COLO668 (cell line): ENCODE measurements around the gene ZFP92.
"Not testable (repeated sequence)": the region's sequence is repeated elsewhere in the genome, so short reads cannot be mapped to it uniquely, and the experiment has no call there.

Experiments
- DNase-seq: peaks from one replicate; lab custom pipeline; 2025; ENCODE audit not compliant: unreplicated experiment; lab: John Stamatoyannopoulos, UW

Gene ZFP92

DNA sequence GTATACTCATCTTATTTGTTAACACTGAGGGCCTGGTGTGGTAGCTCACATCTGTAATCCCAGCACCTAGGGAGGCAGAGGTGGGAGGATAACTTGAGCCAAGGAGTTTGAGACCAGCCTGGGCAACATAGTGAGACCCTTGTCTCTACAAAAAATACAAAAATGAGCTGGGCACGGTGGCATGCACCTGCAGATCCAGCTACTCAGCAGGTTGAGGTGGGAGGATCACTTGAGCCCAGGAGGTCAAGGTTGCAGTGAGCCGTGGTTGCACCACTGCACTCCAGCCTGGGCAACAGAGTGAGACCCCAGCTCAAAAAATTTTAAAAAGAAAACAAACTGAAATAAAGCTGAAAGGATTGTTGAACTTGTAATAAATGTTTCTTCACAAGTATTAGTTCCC is 26.3 kb upstream of the ZFP92 start:
- not testable (repeated sequence) for DNase-seq

DNA sequence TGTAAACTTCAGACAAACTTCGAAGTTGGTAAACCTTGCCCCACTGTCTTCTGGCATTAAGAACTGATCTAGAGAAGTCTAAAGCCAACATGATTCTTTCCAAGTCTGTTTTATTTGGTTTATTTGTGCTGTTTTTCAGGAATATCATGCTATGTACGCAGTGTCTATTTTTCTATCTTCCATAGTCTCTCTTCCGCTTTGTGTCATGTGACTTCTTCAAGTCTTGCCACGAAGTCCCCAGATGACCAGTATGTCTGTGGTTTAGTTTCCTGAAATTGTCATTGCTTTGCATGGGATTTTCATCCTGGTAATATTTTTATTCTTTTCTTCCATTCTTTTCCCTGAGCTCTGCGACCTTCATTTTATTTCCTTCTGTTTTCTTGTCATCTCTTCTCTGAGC is 25.2 kb upstream of the ZFP92 start:
- DNase-seq = no peak

DNA sequence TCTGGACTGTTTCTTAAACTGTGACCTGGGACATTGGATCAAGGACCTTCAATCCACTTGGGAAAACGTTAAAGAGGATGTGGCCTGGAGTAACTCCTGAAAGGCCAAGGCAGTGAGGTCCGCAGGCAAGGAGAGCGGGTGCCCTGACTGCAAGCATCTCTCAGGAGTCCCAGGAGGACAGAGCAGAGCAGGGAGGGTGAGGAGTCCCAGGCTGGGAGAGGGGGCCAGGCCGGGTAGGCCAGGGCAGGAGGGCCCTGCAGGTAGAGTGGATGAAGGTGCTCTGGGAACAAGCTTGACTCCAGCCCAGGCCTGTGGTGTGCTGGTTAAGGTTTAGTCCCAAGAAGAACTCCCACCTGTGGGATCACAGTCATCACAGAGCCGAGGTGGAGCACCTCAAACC is 23.9 kb upstream of the ZFP92 start:
- DNase-seq = no peak

DNA sequence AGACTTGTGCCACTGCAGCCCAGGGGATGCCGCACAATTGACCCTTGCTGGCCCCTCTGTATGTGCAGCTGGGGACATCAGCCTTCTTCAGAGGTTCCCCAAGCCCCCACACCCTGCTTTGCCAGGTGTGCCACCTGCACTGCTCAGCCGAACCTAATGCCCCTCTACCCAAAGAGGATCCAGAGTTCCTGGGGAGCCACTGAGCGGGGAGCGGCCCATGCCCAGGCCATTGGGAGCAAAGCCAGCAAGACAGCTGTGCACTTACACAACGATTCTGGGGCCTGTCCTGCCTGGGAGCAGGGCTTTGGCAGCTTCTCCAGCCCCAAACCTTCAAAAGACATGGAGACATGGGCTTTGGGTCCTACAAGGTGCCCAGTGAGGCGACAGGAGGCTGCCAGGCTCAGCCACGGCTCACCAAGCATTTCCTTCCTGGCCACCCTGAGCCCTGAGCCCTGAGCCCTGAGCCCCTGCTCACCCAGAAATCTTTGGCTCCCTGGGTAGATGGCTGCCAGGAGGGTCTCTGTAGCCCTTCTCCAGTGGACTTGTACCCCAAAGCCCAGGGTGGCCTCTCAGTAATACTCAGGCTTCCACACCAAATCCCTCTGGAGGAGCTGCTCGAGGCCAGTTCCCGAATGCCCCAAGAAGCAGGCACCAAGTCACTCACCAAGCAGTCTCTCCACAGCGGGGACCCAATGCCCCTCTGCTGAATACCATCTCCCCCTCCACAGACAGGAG is 23.1 kb upstream of the ZFP92 start:
- no peak for DNase-seq

DNA sequence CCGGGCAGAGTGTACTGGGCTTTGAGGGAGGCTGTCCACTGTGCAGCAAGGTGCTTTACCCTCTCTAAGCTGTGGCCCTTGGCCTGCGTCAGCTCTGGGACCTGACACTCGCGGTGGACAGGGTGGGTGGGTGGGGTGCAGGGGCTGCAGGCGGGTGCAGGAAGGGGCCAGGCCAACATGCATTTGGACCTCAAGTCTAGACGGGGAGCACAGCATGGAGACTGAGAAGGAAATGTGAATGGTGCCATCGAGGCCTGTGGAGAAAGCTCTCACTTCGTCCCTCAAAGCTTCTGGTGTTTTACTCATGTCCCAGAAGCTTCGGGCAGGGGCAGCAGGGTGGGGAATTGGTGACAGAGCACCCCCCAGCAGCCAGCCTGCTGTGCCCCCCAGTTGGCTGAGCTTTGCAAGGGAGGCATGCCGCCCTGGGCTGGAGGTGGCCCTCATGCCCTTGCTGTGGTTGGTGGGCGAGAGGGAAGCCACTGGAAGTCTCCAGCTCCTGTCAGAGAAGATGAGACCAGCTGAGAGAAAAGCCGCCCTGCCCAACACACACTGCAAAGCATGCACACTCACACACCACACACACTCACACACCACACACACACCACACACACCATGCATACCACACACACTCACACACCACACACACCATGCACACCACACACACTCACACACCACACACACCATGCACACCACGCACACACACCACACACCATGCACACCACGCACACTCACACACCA is 22.4 kb upstream of the ZFP92 start:
- no peak for DNase-seq

DNA sequence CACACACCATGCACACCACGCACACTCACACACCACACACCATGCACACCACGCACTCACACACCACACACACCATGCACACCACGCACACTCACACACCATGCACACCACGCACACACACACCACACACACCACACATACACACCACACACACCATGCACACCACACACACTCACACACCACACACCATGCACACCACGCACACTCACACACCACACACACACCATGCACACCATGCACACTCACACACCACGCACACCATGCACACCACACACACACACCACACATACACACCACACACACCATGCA is 21.9 kb upstream of the ZFP92 start:
- DNase-seq = not testable (repeated sequence)

DNA sequence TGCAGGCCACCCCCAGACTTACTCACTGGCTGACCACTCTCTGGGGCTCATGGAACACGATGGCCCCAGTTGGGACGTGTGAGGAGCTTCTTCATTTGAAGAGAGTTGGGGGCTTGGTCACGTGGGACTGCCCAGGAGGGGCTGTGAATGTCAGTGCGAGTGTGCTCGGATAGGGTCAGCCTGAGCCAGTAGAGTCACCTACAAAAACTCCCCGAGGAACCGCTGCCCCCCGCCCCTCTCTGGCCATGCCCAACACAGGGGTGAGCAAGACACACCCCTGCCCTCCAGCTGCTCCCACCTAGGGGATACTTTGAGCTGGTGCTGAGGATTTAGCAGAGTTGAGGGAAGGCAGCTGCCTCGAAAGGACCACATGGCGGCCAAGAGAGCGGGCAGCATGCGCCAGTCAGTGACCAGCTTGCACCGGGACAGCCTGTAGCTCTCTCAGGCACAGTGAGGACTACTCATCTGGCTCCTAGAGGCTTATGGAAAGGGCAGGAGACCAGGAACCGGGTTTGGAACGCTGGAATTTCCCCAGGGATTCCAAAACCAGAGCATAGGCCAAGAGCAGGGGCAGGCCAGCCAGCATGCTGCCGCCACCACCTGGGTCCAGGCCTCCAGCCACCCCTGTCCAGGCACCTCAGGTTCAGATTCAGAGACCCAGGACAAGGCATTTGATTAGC is 18.5 kb upstream of the ZFP92 start:
- DNase-seq = no peak

DNA sequence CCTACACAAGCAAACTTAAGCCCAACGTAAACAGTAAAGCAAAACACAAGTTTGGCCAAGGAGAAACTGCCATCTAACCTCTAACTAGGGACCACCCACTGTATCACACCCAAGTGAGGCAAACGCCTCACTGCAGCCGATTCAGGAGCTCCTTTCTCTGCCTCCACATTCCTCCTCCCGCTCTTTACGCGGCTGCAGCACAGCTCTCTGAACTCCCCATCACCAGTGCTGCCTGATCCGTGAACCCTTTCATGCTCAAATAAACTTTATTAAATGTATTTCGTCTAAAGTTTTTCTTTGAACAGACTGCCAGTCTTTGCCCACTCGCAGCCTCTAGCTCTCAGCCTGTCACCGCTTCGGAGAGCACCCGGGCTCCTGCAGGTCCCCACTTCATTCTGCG is 16.7 kb upstream of the ZFP92 start:
- no peak for DNase-seq

DNA sequence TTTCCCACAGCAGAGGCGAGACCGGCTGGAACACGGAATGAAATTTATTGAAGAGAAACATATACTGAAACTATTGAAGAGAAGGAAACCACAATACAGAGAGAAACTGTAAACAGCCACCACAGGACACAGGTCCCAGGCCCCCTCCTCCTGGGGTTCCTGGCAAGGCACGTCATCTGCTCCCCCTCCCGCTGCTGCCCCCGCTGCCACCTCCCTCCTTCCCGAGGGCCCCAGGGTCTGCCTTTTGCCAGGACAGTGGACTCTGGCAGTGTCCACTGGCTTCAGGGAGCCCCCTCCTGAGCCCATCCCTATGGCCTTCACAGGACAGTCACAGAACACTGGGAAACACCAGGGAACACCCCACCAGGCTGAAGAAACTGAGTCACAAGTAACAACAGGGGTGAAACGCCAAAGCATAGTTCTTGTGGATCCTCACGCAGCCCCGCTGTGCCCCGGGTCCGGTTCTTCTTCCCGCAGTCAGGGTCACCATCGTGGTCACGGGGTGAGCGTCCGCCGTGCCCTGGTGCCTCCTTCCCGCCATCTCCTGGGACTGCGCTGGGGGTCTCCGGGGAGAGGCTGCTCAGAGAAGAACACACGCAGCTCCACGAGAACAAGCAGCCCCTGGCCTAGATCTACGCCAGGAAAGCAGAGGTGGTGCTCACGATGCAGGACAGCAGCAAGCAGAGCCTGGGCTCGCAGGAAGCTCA is 15.5 kb upstream of the ZFP92 start:
- no peak for DNase-seq

DNA sequence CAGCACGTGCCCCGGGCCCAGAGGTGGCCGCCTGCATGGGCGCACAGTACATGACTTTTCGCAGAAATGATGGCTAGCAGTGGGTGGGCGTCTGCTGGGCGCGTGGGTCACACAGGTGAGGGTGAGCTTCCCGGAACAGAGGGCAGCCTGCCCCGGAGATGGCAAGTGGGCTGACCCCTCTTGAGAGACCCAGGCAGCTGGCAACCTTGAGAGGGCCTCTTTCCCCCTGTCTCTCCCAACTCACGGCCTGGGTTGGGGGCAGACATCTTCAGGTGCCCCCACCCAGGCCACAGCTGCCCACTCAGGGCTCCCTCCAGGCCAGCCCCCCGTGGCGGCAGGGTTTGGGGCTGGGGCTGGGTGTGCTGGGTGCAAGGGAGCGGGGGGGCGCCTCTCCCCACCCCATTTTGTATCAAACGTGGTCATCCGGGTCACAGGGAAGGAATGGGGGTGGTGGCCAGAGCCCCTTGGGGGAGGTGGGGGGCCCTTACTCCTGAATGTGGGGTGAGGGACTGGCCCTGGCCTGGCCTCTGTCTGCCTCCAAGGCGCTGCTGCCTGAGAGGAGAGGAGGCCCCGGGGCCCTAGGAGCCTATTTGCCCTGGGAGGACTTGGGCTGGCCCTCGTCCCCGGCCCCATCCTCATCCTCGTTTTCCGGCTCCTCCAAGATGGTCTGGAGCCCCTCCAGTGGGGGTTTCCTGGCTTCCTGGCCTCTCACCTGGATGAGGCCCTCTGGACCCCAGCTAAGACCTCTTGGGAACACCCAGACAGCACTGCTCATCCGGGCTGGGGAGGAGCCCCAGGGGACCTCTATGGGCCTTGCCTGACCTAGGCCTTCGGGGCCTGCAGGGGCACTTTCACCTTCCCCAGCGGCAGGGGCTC is 14.7 kb upstream of the ZFP92 start:
- no peak for DNase-seq

DNA sequence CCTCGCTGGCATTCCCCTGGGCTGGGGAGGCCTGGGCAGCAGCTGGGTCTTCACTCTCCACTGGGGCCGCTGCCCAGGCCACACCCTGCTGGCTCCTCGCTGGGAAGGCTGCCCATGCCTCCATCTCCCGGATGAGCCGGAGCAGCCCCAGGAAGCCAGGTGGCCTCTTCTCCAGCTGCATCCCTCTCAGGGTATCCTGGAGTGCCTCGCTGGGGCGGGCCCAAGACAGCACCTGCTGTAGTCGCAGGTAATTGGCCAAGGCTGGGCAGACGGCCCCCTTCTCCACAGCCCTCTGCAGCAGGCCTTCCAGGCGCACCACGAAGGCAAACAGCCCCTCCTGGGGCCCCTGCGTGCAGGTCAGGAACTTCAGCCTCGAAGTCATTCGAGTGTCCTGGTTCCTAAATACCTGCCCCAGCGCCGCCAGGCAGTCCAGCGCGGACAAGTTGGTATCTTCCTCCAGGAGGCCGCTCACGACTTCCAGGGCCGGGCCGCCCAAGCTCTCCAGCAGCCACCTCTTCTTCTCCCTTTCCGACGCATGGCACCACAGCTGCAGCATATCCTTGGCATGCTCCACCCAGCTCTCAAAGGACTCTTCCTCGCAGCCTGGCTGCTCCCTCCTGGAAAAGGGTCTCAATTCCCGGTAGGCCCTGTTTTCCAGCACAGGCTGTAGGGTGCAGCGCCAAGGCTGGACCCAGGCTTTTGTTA is 13.9 kb upstream of the ZFP92 start:
- DNase-seq = peak; percentile 79

DNA sequence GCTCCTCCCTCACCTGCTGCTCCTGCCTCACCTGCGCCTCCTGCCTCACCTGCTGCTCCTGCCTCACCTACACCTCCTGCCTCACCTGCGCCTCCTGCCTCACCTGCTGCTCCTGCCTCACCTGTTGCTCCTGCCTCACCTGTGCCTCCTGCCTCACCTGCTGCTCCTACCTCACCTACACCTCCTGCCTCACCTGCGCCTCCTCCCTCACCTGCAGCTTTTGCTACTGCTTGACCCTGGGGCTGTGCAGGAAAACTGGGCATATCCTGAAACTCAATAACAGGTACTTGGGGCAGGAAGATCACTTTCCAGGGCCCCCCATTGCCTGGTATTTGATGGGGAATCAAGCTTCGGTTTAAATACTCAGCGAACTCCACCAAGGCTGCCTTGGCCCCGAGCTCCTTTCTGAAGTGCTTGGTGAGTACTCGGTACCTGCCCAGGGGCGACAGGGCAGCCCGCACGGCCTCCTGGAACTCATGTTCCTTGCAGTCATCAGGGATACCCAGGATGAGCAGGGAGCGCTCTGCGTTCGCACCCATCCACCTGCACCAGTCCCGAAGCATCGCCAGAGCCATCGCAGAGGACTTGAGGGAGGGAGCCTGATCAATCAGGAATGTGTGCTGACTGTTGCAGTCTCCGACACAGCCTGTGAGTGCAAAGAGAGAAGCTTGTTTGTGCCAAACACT is 12.9 kb upstream of the ZFP92 start:
- peak; percentile 24 for DNase-seq

DNA sequence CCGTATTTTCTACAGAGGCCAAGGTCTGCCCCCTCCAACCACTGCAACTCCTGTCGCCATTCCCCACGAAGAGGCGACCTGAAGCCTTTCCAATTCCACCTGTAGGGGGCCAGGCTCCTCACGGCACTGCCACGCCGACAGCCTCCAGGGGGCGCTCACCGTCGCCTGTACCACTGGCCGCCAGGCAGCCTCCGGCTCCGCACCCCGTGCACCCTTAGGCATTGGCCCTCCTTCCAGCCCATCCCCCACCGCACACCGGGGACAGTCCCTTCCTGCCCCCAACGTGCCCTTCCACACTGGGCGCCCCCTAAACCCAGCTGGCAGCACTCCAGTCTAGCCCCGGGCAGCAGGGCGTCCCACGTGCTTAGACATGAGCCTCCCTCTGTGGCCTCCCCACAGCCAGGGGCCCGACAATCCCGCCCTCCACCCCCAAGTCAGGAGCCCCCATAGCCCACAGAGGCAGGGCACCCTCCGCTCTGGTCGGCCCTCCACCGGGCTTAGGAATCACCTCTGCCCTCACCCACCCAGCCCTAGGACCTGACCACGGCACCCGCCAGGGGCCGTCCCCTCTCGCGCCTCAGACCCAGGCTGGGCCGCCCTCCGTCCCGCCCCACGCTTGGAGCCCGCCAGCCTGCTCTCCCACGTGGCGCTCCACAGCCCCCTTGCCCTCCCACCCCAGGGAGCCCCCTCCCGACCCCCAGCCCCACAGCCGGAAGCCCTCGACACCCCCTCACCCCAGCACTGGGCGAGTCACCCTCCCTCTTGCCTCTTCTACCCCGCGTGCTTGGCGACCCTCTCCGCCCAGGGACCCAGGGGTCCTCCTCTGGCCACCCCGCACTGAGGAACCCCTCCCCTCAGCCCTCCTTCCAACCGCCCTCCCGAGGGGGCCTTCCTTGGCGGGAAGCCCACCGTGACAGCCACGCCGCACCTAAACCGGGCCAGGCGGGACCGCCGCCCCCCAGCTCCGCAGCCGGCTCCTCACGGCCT is 10.8 kb upstream of the ZFP92 start:
- DNase-seq = peak; percentile 18

DNA sequence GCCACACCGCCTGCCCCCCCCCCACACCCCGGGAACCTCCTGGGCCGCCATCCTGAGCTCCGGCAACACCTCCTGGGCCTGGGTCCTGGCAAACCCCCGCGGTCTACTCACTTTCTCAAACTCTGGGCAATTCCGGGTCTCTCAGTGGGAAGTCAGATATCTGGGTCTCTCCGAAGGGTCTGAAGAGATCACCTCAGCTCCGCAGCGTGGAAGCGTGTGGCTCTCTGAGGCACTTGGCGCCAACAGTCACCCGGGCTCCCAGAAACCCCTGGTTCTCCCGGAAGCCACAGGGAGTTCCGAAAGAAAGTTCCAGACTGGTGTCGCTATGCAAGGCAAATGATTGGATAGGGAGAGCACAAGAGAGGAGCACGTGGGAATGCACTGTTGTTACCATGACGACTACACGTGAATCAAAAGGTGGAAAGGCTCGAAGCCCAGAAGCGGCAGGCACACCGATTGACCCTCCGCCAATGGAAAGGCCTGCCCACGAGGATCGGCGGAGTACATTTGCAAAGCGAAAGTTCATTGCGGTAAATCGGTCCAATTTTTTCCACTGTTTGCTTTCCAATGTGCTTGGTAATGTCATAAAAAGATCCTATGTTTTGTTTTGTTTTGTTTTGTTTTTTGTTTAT is 10.0 kb upstream of the ZFP92 start, which contains the start of gene PNMA6E:
Gene PNMA6E, minus strand, starts transcription at position 218 of the 632 bp plus-strand sequence. CDS start 2,501 bp downstream, outside the sequence.
- no peak for DNase-seq

DNA sequence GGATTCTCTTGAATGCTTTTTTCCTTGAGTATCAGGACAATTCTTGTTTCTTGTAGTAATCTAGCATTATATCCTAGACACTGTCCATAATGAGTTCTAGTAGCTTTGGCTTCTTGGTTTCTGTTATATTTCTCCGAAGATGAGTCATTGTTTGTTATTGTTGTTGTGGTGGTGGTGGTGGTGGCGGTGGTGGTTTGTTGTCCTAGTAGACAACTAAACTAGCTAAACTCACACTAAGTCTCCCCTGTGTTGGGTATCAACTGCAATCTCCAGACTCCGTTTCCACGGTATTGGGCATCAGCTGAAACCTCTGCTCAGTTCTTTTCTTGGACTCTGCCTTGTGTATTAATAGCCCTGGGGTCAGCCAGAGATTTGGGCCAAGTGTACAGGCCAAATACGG is 6.9 kb upstream of the ZFP92 start:
- DNase-seq = not testable (repeated sequence)

DNA sequence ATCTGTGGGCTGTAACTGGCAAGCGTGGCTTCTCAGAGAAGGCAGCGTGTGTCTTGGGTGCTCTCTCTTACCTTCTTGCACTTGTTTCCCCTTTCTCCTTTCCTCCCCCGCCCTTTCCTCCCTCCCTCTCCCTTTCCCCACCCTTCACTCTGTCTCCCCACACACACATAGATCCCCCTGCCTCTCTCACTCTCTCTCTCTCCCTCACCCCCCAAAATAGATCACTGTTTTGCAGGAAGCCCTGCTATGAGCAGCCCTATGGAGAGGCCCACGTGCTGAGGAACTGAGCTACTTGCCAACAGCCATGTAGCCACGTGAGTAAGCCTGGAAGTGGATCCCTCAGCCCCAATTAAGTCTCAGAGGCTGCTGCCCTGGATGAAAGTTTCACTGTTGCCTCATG is 5.8 kb upstream of the ZFP92 start:
- no peak for DNase-seq

DNA sequence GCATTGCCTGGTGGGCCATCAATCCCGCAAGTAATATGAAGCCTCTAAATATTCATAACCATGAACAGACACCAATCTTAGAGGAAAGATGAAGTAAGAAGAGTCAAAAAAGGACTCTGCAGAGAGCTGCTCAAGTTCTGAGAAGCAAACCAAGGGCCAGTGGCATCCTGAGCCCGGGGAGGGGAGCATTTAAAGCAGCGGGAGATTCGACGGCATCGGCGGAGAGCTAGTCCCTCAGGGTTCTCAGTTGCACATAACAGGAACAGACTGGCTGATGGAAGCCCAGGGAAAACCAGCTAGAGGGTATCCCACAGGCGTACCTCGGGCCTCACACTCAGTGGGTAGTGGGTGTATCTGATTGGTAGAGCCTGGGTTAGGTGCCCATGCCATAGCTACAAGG is 5.3 kb upstream of the ZFP92 start:
- no peak for DNase-seq

DNA sequence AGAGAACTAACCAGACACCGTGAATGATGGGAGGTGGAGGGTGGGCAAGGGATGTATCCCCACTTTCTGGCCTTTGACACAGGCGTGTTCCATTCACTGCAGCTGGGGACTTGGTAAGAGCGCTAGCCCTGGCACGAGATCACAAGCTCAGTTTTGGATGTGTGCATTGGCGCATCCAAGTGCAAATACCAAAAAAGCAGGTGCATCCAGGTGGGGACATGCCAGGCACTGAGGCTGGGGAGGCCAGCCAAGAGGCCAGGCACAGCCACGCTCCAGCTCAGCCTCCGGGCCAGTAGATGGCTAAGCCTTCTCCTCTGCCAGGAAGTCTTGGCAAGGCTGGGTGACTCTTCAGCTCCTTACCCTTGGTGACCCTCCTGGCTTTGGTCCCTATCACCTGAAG is 4.4 kb upstream of the ZFP92 start:
- no peak for DNase-seq
